GM15510 (cell line): ENCODE results near the gene JAKMIP3.

Source experiments
- POLR2A ChIP-seq: IDR thresholded peaks from 3 replicates; pipeline ENCODE4 v1.6.1; 2011; ENCODE audit warnings: borderline replicate concordance; ENCODE audit not compliant: insufficient read length; ENCODE audit errors: extremely low read depth

JAKMIP3 gene

GRCh38 chr10:132107186-132107948, 41.6 kb downstream of the JAKMIP3 start:
- TF ChIP-seq POLR2A: no peak

- no peak for TF ChIP-seq POLR2A
Measured at GRCh38 chr10:132107949-132108877, 42.5 kb downstream of the JAKMIP3 start.

GRCh38 chr10:132109341-132110110, 43.8 kb downstream of the JAKMIP3 start:
- no peak for TF ChIP-seq POLR2A

GRCh38 chr10:132110111-132110521, 44.4 kb downstream of the JAKMIP3 start:
- TF ChIP-seq POLR2A: no peak

- no peak for TF ChIP-seq POLR2A
Measured at GRCh38 chr10:132110713-132111112, 45.0 kb downstream of the JAKMIP3 start.

GRCh38 chr10:132111121-132111731, 45.5 kb downstream of the JAKMIP3 start:
- no peak for TF ChIP-seq POLR2A

- no peak for TF ChIP-seq POLR2A
Measured at GRCh38 chr10:132111871-132112341, 46.2 kb downstream of the JAKMIP3 start.

GRCh38 chr10:132112611-132113010, 46.9 kb downstream of the JAKMIP3 start:
- TF ChIP-seq POLR2A: no peak

GRCh38 chr10:132113206-132113605, 47.5 kb downstream of the JAKMIP3 start:
- TF ChIP-seq POLR2A: no peak

GRCh38 chr10:132113766-132114365, 48.1 kb downstream of the JAKMIP3 start:
- TF ChIP-seq POLR2A: no peak

GRCh38 chr10:132114953-132115520, 49.3 kb downstream of the JAKMIP3 start:
- TF ChIP-seq POLR2A: no peak
